CD4-positive, CD25-positive, alpha-beta regulatory T cell (primary cell): Measurements from ENCODE around the gene MCOLN2. TPM values are rescaled to one million over a fixed set of nuclear protein-coding genes. Genes with fewer than 3 reads are reported as not detected.

ENCODE experiments used
- ATAC-seq, 2 donors: fragments of 150-1000 bp; cut with Tn5 transposase; one replicate each; pipeline ENCODE4 v1.10.0; 2021; ENCODE audit warnings: low read depth in 2 of 2, moderate number of reproducible peaks in 2 of 2, moderate library complexity in 1 of 2
- DNase-seq, 3 donors: peaks; one replicate each; pipeline versions ENCODE4 v3.0.0 to v3.0.0-alpha.2; 2012 to 2022; ENCODE audit warnings: mixed read lengths in 1 of 3
- H3K27ac ChIP-seq: one replicate; pipeline ENCODE4 v1.7.0; 2013; ENCODE audit warnings: mild to moderate bottlenecking, low read length; ENCODE audit not compliant: insufficient read depth, poor library complexity, severe bottlenecking
- H3K27me3 ChIP-seq: one replicate; pipeline ENCODE4 v1.7.0; 2013; ENCODE audit warnings: low read length; ENCODE audit not compliant: control insufficient read depth, insufficient read depth
- H3K36me3 ChIP-seq: one replicate; pipeline ENCODE4 v1.7.0; 2013; ENCODE audit warnings: mild to moderate bottlenecking, low read length, moderate library complexity; ENCODE audit not compliant: control insufficient read depth, insufficient read depth
- H3K4me1 ChIP-seq: 2 replicates; pipeline ENCODE4 v1.7.0; 2013; ENCODE audit warnings: mild to moderate bottlenecking, low read length; ENCODE audit not compliant: insufficient read depth, control insufficient read depth, poor library complexity, severe bottlenecking
- H3K4me3 ChIP-seq: one replicate; pipeline ENCODE4 v1.7.0; 2013; ENCODE audit warnings: low read depth, mild to moderate bottlenecking, low read length, moderate library complexity
- H3K9me3 ChIP-seq, 2 experiments: 1 replicate in 1 of 2; 2 replicates in 1 of 2; pipeline ENCODE4 v1.7.0; 2013; ENCODE audit warnings: low read length in 2 of 2, mild to moderate bottlenecking in 1 of 2, moderate library complexity in 1 of 2; ENCODE audit not compliant: control insufficient read depth in 2 of 2
- H3K27ac Mint-ChIP-seq, 3 donors: one replicate each; pipeline ENCODE4 v1.8.0; 2020 to 2022; ENCODE audit warnings: mild to moderate bottlenecking in 3 of 3, mixed read lengths in 3 of 3, moderate library complexity in 2 of 3
- H3K27me3 Mint-ChIP-seq: one replicate; pipeline ENCODE4 v1.8.0; 2022; ENCODE audit warnings: mild to moderate bottlenecking, mixed read lengths
- H3K36me3 Mint-ChIP-seq: one replicate; pipeline ENCODE4 v1.8.0; 2020; ENCODE audit warnings: mixed read lengths
- H3K4me1 Mint-ChIP-seq, 4 donors: one replicate each; pipeline ENCODE4 v1.8.0; 2020 to 2022; ENCODE audit warnings: mixed read lengths in 4 of 4, mild to moderate bottlenecking in 1 of 4
- H3K4me3 Mint-ChIP-seq, 4 donors: one replicate each; pipeline ENCODE4 v1.8.0; 2020 to 2022; ENCODE audit warnings: mild to moderate bottlenecking in 4 of 4, mixed read lengths in 4 of 4, moderate library complexity in 3 of 4
- H3K9me3 Mint-ChIP-seq, 7 donors: one replicate each; pipeline ENCODE4 v1.8.0; 2020 to 2022; ENCODE audit warnings: mixed read lengths in 7 of 7, mild to moderate bottlenecking in 3 of 7, moderate library complexity in 2 of 7
- polyA plus RNA-seq, 4 donors: library from polyadenylated mRNA; unstranded; fragments of 300-500 nt; fragmentation: Illumina TruSeq; gene quantifications; one replicate each; pipeline ENCODE4 v1.2.3, GENCODE V29; 2021
- total RNA-seq: library from RNA; stranded (reverse); gene quantifications from one replicate; pipeline ENCODE4 v1.2.3, GENCODE V29; 2022

Gene MCOLN2
- total and polyA plus RNA-seq, 5 donors from 2014 or later: 0.47 to 6.4 (median 0.65) TPM; not detected in 1

GRCh38 chr1:84967666-84968065 lies 29.2 kb downstream of the MCOLN2 start:
- H3K36me3 Mint-ChIP-seq: no peaks in the 10 kb centered on the region
- H3K4me1 Mint-ChIP-seq: peaks cover 0 to 3% (median 0%) of the 10 kb centered on the region in 4 donors
- H3K36me3 ChIP-seq: no peaks in the 10 kb centered on the region
- no peak overlapping the region for H3K27ac ChIP-seq
- DNase-seq: no peak
- H3K27me3 Mint-ChIP-seq: peaks cover 14% of the 10 kb centered on the region
- no peak overlapping the region for H3K27ac Mint-ChIP-seq
- H3K4me3 Mint-ChIP-seq: no peak overlapping the region
- H3K4me3 ChIP-seq: no peak overlapping the region
- no peaks in the 10 kb centered on the region for H3K9me3 ChIP-seq
- H3K27me3 ChIP-seq: no peaks in the 10 kb centered on the region
- H3K9me3 Mint-ChIP-seq: peaks cover 0 to 3% (median 0%) of the 10 kb centered on the region in 7 donors
- no peaks in the 10 kb centered on the region for H3K4me1 ChIP-seq
- ATAC-seq: no peak

- Histone ChIP-seq H3K27me3 (peaks cover 12% of the 10 kb centered on the region), H3K4me1 (no peaks in the 10 kb centered on the region), H3K4me3 (no peak overlapping the region), H3K9me3 (no peaks in the 10 kb centered on the region), H3K27ac (no peak overlapping the region), H3K36me3 (no peaks in the 10 kb centered on the region)
- H3K36me3 Mint-ChIP-seq: no peaks in the 10 kb centered on the region
- peaks cover 0 to 3% (median 0%) of the 10 kb centered on the region in 7 donors for H3K9me3 Mint-ChIP-seq
- DNase-seq (no peak), ATAC-seq (no peak)
- H3K4me3 Mint-ChIP-seq: no peak overlapping the region
- no peaks in the 10 kb centered on the region for H3K4me1 Mint-ChIP-seq
- peaks cover 16% of the 10 kb centered on the region for H3K27me3 Mint-ChIP-seq
- no peak overlapping the region for H3K27ac Mint-ChIP-seq
Measured at GRCh38 chr1:84963021-84963420, 33.9 kb downstream of the MCOLN2 start.

- Mint-ChIP-seq H3K27ac (no peak overlapping the region), H3K36me3 (no peaks in the 10 kb centered on the region), H3K9me3 (peaks cover 0 to 3% (median 0%) of the 10 kb centered on the region in 7 donors), H3K4me3 (no peak overlapping the region), H3K27me3 (peaks cover 21% of the 10 kb centered on the region), H3K4me1 (no peaks in the 10 kb centered on the region)
- Histone ChIP-seq H3K27me3 (peaks cover 14% of the 10 kb centered on the region), H3K4me1 (no peaks in the 10 kb centered on the region), H3K36me3 (no peaks in the 10 kb centered on the region), H3K27ac (no peak overlapping the region), H3K4me3 (no peak overlapping the region), H3K9me3 (no peaks in the 10 kb centered on the region)
- no peak for ATAC-seq
- DNase-seq: no peak
Measured at GRCh38 chr1:84961316-84961715, 35.6 kb downstream of the MCOLN2 start.

- Histone ChIP-seq H3K36me3 (no peaks in the 10 kb centered on the region), H3K27ac (no peak overlapping the region), H3K4me3 (no peak overlapping the region), H3K27me3 (peaks cover 17% of the 10 kb centered on the region), H3K9me3 (no peaks in the 10 kb centered on the region), H3K4me1 (no peaks in the 10 kb centered on the region)
- H3K36me3 Mint-ChIP-seq: no peaks in the 10 kb centered on the region
- H3K4me1 Mint-ChIP-seq: no peaks in the 10 kb centered on the region
- ATAC-seq: no peak
- DNase-seq: no peak
- H3K4me3 Mint-ChIP-seq: no peak overlapping the region
- H3K27ac Mint-ChIP-seq: no peak overlapping the region
- H3K27me3 Mint-ChIP-seq: peaks cover 23% of the 10 kb centered on the region
- H3K9me3 Mint-ChIP-seq: peaks cover 0 to 3% (median 0%) of the 10 kb centered on the region in 7 donors
Measured at GRCh38 chr1:84960371-84960770, 36.5 kb downstream of the MCOLN2 start.

- ATAC-seq (peak; percentile 55 to 62), DNase-seq (peak in 1 of 3 donors; percentile 68)
- Histone ChIP-seq H3K9me3 (no peaks in the 10 kb centered on the region), H3K27ac (no peak overlapping the region), H3K27me3 (peaks cover 17% of the 10 kb centered on the region), H3K4me1 (no peaks in the 10 kb centered on the region), H3K4me3 (no peak overlapping the region), H3K36me3 (no peaks in the 10 kb centered on the region)
- H3K27me3 Mint-ChIP-seq: peaks cover 19% of the 10 kb centered on the region
- H3K4me3 Mint-ChIP-seq: no peak overlapping the region
- peaks cover 0 to 2% (median 0%) of the 10 kb centered on the region in 7 donors for H3K9me3 Mint-ChIP-seq
- H3K27ac Mint-ChIP-seq: no peak overlapping the region
- no peaks in the 10 kb centered on the region for H3K36me3 Mint-ChIP-seq
- H3K4me1 Mint-ChIP-seq: no peaks in the 10 kb centered on the region
Measured at GRCh38 chr1:84959294-84959693, 37.6 kb downstream of the MCOLN2 start.

GRCh38 chr1:84957966-84958365 lies 38.9 kb downstream of the MCOLN2 start:
- peaks cover 19% of the 10 kb centered on the region for H3K27me3 Mint-ChIP-seq
- no peaks in the 10 kb centered on the region for H3K36me3 Mint-ChIP-seq
- H3K9me3 Mint-ChIP-seq: peaks cover 0 to 1% (median 0%) of the 10 kb centered on the region in 7 donors
- ATAC-seq (no peak), DNase-seq (no peak)
- H3K27ac Mint-ChIP-seq: no peak overlapping the region
- no peak overlapping the region for H3K27ac ChIP-seq
- no peak overlapping the region for H3K4me3 ChIP-seq
- H3K4me1 ChIP-seq: no peaks in the 10 kb centered on the region
- H3K36me3 ChIP-seq: no peaks in the 10 kb centered on the region
- H3K27me3 ChIP-seq: peaks cover 21% of the 10 kb centered on the region
- no peak overlapping the region for H3K4me3 Mint-ChIP-seq
- H3K4me1 Mint-ChIP-seq: no peaks in the 10 kb centered on the region
- H3K9me3 ChIP-seq: no peaks in the 10 kb centered on the region

- H3K4me1 Mint-ChIP-seq: no peaks in the 10 kb centered on the region
- Histone ChIP-seq H3K9me3 (no peaks in the 10 kb centered on the region), H3K4me3 (no peak overlapping the region), H3K36me3 (no peaks in the 10 kb centered on the region), H3K27me3 (peaks cover 26% of the 10 kb centered on the region), H3K4me1 (no peaks in the 10 kb centered on the region), H3K27ac (no peak overlapping the region)
- DNase-seq: no peak
- no peak overlapping the region for H3K27ac Mint-ChIP-seq
- ATAC-seq: no peak
- H3K27me3 Mint-ChIP-seq: peaks cover 27% of the 10 kb centered on the region
- H3K4me3 Mint-ChIP-seq: no peak overlapping the region
- no peaks in the 10 kb centered on the region for H3K36me3 Mint-ChIP-seq
- peaks cover 0 to 1% (median 0%) of the 10 kb centered on the region in 7 donors for H3K9me3 Mint-ChIP-seq
Measured at GRCh38 chr1:84956655-84957054, 40.3 kb downstream of the MCOLN2 start.

GRCh38 chr1:84956097-84956496 lies 40.8 kb downstream of the MCOLN2 start:
- H3K27me3 Mint-ChIP-seq: peaks cover 24% of the 10 kb centered on the region
- H3K4me1 Mint-ChIP-seq: no peaks in the 10 kb centered on the region
- ATAC-seq (no peak), DNase-seq (no peak)
- no peaks in the 10 kb centered on the region for H3K9me3 ChIP-seq
- no peak overlapping the region for H3K27ac ChIP-seq
- no peak overlapping the region for H3K4me3 Mint-ChIP-seq
- no peaks in the 10 kb centered on the region for H3K4me1 ChIP-seq
- H3K27me3 ChIP-seq: peaks cover 28% of the 10 kb centered on the region
- H3K36me3 ChIP-seq: no peaks in the 10 kb centered on the region
- H3K36me3 Mint-ChIP-seq: no peaks in the 10 kb centered on the region
- no peak overlapping the region for H3K4me3 ChIP-seq
- peaks cover 0 to 1% (median 0%) of the 10 kb centered on the region in 7 donors for H3K9me3 Mint-ChIP-seq
- no peak overlapping the region for H3K27ac Mint-ChIP-seq
